ENCODE measurements around the gene ZMIZ1.

GRCh38 chr10:79340646-79341244 is 272.0 kb downstream of the ZMIZ1 start:
- TF ChIP-seq CTCF (conservative IDR thresholded peaks at IDR 0.05; ENCODE audit: low read depth in 2 of 2) (no peak), EZH2 (IDR thresholded peaks at IDR 0.05; ENCODE audit: low read depth, unreplicated experiment) (no peak), EZH2phosphoT487 (IDR thresholded peaks at IDR 0.05; ENCODE audit: unreplicated experiment) (no peak), JUNB (IDR thresholded peaks at IDR 0.05; ENCODE audit: unreplicated experiment) (no peak), POLR2AphosphoS5 (IDR thresholded peaks at IDR 0.05; ENCODE audit: low read depth) (no peak), NANOG (IDR thresholded peaks at IDR 0.05; ENCODE audit: borderline replicate concordance) (no peak), REST (IDR thresholded peaks at IDR 0.05; ENCODE audit: unreplicated experiment) (no peak), CREB1 (CRISPR knock-in tag; IDR thresholded peaks at IDR 0.05; ENCODE audit: low read depth) (no peak), ETS1 (IDR thresholded peaks at IDR 0.05) (no peak), ZNF114 (CRISPR knock-in tag; IDR thresholded peaks at IDR 0.05) (no peak), ZNF331 (CRISPR knock-in tag; IDR thresholded peaks at IDR 0.05; ENCODE audit: low read depth) (no peak)

Data from GM23338 (cell line).